ENCODE results near the gene BET1.
"Not testable (repeated sequence)": the region's sequence is repeated elsewhere in the genome, so short reads cannot be mapped to it uniquely, and the experiment has no call there.

Gene BET1

GRCh38 chr7:94029976-94030375 lies 25.8 kb upstream of the BET1 start:
- DNase-seq, result no peak
- Histone ChIP-seq H3K79me2 (ENCODE audit: insufficient read depth, low read length) (no peaks in the 10 kb centered on the region), H3K9me3 (ENCODE audit: insufficient read depth, low read length, severe bottlenecking) (no peaks in the 10 kb centered on the region), H3K4me1 (ENCODE audit: insufficient read depth, low read length) (no peaks in the 10 kb centered on the region), H3K4me2 (ENCODE audit: insufficient read depth, low read length) (no peak overlapping the region), H3K27me3 (ENCODE audit: insufficient read depth, low read length, poor library complexity) (peaks cover 4% of the 10 kb centered on the region), H3K27ac (ENCODE audit: low read length) (no peak overlapping the region), H2AFZ (ENCODE audit: low read depth, low read length) (no peak overlapping the region), H3K9ac (ENCODE audit: low read depth, low read length) (no peak overlapping the region), H3K4me3 (ENCODE audit: low read depth in 1 of 2, low read length in 2 of 2) (no peak overlapping the region), H3K36me3 (ENCODE audit: insufficient read depth, low read length) (no peaks in the 10 kb centered on the region), H4K20me1 (ENCODE audit: insufficient read depth, low read length) (no peaks in the 10 kb centered on the region)
- ATAC-seq (ENCODE audit: insufficient read depth, low read depth), result no peak
- TF ChIP-seq, protein P1, sequence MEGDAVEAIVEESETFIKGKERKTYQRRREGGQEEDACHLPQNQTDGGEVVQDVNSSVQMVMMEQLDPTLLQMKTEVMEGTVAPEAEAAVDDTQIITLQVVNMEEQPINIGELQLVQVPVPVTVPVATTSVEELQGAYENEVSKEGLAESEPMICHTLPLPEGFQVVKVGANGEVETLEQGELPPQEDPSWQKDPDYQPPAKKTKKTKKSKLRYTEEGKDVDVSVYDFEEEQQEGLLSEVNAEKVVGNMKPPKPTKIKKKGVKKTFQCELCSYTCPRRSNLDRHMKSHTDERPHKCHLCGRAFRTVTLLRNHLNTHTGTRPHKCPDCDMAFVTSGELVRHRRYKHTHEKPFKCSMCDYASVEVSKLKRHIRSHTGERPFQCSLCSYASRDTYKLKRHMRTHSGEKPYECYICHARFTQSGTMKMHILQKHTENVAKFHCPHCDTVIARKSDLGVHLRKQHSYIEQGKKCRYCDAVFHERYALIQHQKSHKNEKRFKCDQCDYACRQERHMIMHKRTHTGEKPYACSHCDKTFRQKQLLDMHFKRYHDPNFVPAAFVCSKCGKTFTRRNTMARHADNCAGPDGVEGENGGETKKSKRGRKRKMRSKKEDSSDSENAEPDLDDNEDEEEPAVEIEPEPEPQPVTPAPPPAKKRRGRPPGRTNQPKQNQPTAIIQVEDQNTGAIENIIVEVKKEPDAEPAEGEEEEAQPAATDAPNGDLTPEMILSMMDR (IDR thresholded peaks at IDR 0.05; ENCODE audit: borderline replicate concordance, extremely low read depth, low read length, poor library complexity, severe bottlenecking), result no peak
- TF ChIP-seq EZH2 (IDR thresholded peaks at IDR 0.05; ENCODE audit: borderline replicate concordance, low read depth, low read length, severe bottlenecking), result no peak

DNA sequence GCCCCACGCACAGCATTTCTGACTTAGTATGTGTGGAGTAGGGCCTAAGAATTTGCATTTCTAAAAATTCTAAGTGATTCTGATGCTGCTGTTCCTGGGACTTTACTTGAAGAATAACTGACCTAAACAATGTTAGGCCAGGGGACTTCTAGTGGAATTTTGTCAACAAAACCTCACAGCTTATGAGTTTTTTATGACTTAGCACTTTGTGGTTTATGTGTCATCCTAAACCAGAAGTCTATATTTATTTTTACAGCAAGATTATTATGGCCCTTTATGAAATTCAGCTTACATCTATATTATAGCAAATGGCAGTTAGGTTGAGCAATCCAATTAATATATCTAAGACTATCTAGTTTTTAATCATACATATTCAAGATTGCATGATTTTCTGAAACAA lies 24.6 kb upstream of the BET1 start:
- H3K4me3 ChIP-seq (ENCODE audit: low read depth in 1 of 2, low read length in 2 of 2), result no peak overlapping the region
- no peaks in the 10 kb centered on the region for H3K36me3 ChIP-seq (ENCODE audit: insufficient read depth, low read length)
- H3K4me1 ChIP-seq (ENCODE audit: insufficient read depth, low read length), result no peaks in the 10 kb centered on the region
- peaks cover 4% of the 10 kb centered on the region for H3K27me3 ChIP-seq (ENCODE audit: insufficient read depth, low read length, poor library complexity)
- H3K4me2 ChIP-seq (ENCODE audit: insufficient read depth, low read length), result no peak overlapping the region
- H2AFZ ChIP-seq (ENCODE audit: low read depth, low read length), result no peak overlapping the region
- no peak overlapping the region for H3K27ac ChIP-seq (ENCODE audit: low read length)
- no peak for DNase-seq
- no peaks in the 10 kb centered on the region for H3K79me2 ChIP-seq (ENCODE audit: insufficient read depth, low read length)
- ATAC-seq (ENCODE audit: insufficient read depth, low read depth), result no peak
- no peak for TF ChIP-seq EZH2 (IDR thresholded peaks at IDR 0.05; ENCODE audit: borderline replicate concordance, low read depth, low read length, severe bottlenecking)
- TF ChIP-seq, protein P1 (IDR thresholded peaks at IDR 0.05; ENCODE audit: borderline replicate concordance, extremely low read depth, low read length, poor library complexity, severe bottlenecking), result no peak
- H3K9me3 ChIP-seq (ENCODE audit: insufficient read depth, low read length, severe bottlenecking), result no peaks in the 10 kb centered on the region
- H4K20me1 ChIP-seq (ENCODE audit: insufficient read depth, low read length), result no peaks in the 10 kb centered on the region
- H3K9ac ChIP-seq (ENCODE audit: low read depth, low read length), result no peak overlapping the region

DNA sequence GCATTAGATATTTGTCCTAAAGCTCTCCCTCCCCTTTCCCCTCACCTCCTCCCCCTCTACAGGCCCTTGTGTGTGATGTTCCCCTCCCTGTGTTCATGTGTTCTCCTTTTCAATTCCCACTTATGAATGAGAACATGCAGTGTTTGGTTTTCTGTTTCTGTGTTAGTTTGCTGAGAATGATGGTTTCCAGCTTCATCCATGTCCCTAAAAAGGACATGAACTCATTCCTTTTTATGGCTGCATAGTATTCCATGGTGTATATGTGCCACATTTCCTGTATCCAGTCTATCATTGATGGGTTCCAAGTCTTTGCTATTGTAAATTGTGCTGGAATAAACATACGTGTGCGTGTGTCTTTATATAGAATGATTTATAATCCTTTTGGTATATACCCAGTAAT lies 22.5 kb upstream of the BET1 start:
- not testable (repeated sequence) for H4K20me1 ChIP-seq (ENCODE audit: insufficient read depth, low read length); H3K27ac ChIP-seq (ENCODE audit: low read length); H3K9ac ChIP-seq (ENCODE audit: low read depth, low read length); ATAC-seq (ENCODE audit: insufficient read depth, low read depth); H3K4me2 ChIP-seq (ENCODE audit: insufficient read depth, low read length); H3K36me3 ChIP-seq (ENCODE audit: insufficient read depth, low read length); H3K27me3 ChIP-seq (ENCODE audit: insufficient read depth, low read length, poor library complexity); H2AFZ ChIP-seq (ENCODE audit: low read depth, low read length); H3K4me1 ChIP-seq (ENCODE audit: insufficient read depth, low read length); H3K4me3 ChIP-seq (ENCODE audit: low read depth in 1 of 2, low read length in 2 of 2); DNase-seq; H3K79me2 ChIP-seq (ENCODE audit: insufficient read depth, low read length); H3K9me3 ChIP-seq (ENCODE audit: insufficient read depth, low read length, severe bottlenecking)

GRCh38 chr7:94022550-94022949 lies 18.4 kb upstream of the BET1 start:
- Histone ChIP-seq H3K79me2 (ENCODE audit: insufficient read depth, low read length) (no peaks in the 10 kb centered on the region), H2AFZ (ENCODE audit: low read depth, low read length) (no peak overlapping the region), H3K27me3 (ENCODE audit: insufficient read depth, low read length, poor library complexity) (no peaks in the 10 kb centered on the region), H4K20me1 (ENCODE audit: insufficient read depth, low read length) (no peaks in the 10 kb centered on the region), H3K9me3 (ENCODE audit: insufficient read depth, low read length, severe bottlenecking) (no peaks in the 10 kb centered on the region), H3K27ac (ENCODE audit: low read length) (no peak overlapping the region), H3K4me2 (ENCODE audit: insufficient read depth, low read length) (no peak overlapping the region), H3K4me1 (ENCODE audit: insufficient read depth, low read length) (no peaks in the 10 kb centered on the region), H3K4me3 (ENCODE audit: low read depth in 1 of 2, low read length in 2 of 2) (no peak overlapping the region), H3K9ac (ENCODE audit: low read depth, low read length) (no peak overlapping the region), H3K36me3 (ENCODE audit: insufficient read depth, low read length) (no peaks in the 10 kb centered on the region)
- DNase-seq (no peak), ATAC-seq (ENCODE audit: insufficient read depth, low read depth) (no peak)
- TF ChIP-seq, protein P1 (IDR thresholded peaks at IDR 0.05; ENCODE audit: borderline replicate concordance, extremely low read depth, low read length, poor library complexity, severe bottlenecking), result no peak
- TF ChIP-seq EZH2 (IDR thresholded peaks at IDR 0.05; ENCODE audit: borderline replicate concordance, low read depth, low read length, severe bottlenecking), result no peak
